ENCODE data around the gene ACVR2B. TPM values are rescaled to one million over a fixed set of nuclear protein-coding genes. Genes with fewer than 3 reads are reported as not detected.

The ACVR2B gene
- total and polyA plus RNA-seq, 2 experiments from 2014 or later, result 27.9 to 98.7 TPM

DNA sequence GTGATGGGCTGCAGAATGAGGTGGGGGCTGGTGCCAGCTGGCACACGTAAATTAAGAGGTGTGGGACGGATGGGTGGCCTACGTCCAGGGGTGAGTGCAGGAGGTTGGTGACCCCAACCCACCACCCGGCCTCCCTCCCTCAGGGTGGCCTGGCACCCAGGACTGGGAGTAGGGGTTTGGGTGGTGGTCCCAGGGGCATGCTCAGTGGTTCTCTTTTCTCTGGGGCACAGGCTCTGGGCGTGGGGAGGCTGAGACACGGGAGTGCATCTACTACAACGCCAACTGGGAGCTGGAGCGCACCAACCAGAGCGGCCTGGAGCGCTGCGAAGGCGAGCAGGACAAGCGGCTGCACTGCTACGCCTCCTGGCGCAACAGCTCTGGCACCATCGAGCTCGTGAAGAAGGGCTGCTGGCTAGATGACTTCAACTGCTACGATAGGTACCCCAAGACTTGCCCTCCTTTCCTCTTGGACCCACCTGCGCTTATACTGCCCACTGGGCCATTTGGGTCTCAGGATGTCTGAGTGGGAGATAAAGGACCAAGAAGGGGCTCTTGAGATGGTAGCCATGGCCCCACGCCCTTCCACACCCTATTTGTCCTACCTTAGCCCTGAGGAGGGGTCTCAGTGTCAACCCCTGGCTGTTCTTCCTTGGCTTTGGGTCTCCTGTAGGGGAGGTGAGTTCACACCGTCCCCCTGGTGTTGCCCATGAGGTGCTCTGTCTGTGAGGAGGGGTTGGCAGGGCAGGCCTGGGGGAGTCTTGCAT lies 23.5 kb downstream of the ACVR2B start (continued):
- TF ChIP-seq, protein P1, sequence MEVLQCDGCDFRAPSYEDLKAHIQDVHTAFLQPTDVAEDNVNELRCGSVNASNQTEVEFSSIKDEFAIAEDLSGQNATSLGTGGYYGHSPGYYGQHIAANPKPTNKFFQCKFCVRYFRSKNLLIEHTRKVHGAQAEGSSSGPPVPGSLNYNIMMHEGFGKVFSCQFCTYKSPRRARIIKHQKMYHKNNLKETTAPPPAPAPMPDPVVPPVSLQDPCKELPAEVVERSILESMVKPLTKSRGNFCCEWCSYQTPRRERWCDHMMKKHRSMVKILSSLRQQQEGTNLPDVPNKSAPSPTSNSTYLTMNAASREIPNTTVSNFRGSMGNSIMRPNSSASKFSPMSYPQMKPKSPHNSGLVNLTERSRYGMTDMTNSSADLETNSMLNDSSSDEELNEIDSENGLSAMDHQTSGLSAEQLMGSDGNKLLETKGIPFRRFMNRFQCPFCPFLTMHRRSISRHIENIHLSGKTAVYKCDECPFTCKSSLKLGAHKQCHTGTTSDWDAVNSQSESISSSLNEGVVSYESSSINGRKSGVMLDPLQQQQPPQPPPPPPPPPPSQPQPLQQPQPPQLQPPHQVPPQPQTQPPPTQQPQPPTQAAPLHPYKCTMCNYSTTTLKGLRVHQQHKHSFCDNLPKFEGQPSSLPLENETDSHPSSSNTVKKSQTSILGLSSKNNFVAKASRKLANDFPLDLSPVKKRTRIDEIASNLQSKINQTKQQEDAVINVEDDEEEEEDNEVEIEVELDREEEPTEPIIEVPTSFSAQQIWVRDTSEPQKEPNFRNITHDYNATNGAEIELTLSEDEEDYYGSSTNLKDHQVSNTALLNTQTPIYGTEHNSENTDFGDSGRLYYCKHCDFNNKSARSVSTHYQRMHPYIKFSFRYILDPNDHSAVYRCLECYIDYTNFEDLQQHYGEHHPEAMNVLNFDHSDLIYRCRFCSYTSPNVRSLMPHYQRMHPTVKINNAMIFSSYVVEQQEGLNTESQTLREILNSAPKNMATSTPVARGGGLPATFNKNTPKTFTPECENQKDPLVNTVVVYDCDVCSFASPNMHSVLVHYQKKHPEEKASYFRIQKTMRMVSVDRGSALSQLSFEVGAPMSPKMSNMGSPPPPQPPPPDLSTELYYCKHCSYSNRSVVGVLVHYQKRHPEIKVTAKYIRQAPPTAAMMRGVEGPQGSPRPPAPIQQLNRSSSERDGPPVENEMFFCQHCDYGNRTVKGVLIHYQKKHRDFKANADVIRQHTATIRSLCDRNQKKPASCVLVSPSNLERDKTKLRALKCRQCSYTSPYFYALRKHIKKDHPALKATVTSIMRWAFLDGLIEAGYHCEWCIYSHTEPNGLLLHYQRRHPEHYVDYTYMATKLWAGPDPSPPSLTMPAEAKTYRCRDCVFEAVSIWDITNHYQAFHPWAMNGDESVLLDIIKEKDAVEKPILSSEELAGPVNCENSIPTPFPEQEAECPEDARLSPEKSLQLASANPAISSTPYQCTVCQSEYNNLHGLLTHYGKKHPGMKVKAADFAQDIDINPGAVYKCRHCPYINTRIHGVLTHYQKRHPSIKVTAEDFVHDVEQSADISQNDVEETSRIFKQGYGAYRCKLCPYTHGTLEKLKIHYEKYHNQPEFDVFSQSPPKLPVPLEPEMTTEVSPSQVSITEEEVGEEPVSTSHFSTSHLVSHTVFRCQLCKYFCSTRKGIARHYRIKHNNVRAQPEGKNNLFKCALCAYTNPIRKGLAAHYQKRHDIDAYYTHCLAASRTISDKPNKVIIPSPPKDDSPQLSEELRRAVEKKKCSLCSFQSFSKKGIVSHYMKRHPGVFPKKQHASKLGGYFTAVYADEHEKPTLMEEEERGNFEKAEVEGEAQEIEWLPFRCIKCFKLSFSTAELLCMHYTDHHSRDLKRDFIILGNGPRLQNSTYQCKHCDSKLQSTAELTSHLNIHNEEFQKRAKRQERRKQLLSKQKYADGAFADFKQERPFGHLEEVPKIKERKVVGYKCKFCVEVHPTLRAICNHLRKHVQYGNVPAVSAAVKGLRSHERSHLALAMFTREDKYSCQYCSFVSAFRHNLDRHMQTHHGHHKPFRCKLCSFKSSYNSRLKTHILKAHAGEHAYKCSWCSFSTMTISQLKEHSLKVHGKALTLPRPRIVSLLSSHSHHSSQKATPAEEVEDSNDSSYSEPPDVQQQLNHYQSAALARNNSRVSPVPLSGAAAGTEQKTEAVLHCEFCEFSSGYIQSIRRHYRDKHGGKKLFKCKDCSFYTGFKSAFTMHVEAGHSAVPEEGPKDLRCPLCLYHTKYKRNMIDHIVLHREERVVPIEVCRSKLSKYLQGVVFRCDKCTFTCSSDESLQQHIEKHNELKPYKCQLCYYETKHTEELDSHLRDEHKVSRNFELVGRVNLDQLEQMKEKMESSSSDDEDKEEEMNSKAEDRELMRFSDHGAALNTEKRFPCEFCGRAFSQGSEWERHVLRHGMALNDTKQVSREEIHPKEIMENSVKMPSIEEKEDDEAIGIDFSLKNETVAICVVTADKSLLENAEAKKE (CRISPR knock-in tag; IDR thresholded peaks at IDR 0.05), result no peak
- TF ChIP-seq POLR2AphosphoS5 (IDR thresholded peaks at IDR 0.05; ENCODE audit: low read depth), result no peak

DNA sequence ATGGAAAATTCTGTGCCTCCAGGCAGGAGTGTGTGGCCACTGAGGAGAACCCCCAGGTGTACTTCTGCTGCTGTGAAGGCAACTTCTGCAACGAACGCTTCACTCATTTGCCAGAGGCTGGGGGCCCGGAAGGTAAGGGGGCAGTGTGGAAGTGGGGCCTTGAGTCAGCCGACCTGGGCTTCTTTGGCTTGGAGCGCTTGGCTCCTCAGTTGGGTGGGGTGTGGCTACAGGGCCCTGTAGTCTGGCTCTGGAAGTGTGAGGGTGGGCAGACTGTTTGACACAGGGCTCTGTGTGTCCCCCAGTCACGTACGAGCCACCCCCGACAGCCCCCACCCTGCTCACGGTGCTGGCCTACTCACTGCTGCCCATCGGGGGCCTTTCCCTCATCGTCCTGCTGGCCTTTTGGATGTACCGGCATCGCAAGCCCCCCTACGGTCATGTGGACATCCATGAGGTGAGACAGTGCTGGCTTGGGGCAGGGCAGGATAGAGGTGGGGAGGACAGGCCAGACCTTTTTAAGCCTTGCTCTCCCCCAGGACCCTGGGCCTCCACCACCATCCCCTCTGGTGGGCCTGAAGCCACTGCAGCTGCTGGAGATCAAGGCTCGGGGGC lies 24.3 kb downstream of the ACVR2B start:
- Histone ChIP-seq H2AFZ (no peak overlapping the region), H3K4me2 (no peak overlapping the region), H3F3A (replicated peaks; ENCODE audit: low read depth) (no peaks in the 10 kb centered on the region), H3K4me3 (no peak overlapping the region), H3K9me2 (ENCODE audit: insufficient read depth) (no peaks in the 10 kb centered on the region), H3K27me3 (ENCODE audit: insufficient read depth) (no peaks in the 10 kb centered on the region), H3K36me3 (ENCODE audit: insufficient read depth) (peaks cover 29% of the 10 kb centered on the region), H4K20me1 (replicated peaks; ENCODE audit: insufficient read depth) (peaks cover 17% of the 10 kb centered on the region), H3K27ac (ENCODE audit: low read depth) (no peak overlapping the region), H3K79me2 (replicated peaks; ENCODE audit: insufficient read depth) (peaks cover 49% of the 10 kb centered on the region), H3K4me1 (ENCODE audit: insufficient read depth) (no peaks in the 10 kb centered on the region)
- Mint-ChIP-seq H3K27ac (no peak overlapping the region), H3K27me3 (ENCODE audit: insufficient read depth, low read depth, poor library complexity) (peaks cover 4% of the 10 kb centered on the region), H3K4me1 (peaks cover 20% of the 10 kb centered on the region), H3K4me3 (no peak overlapping the region), H3K9me3 (peaks cover 4% of the 10 kb centered on the region; the same call in 2 of the 3 replicates), H3K36me3 (ENCODE audit: low read depth) (peaks cover 49% of the 10 kb centered on the region)
- TF ChIP-seq NANOG (IDR thresholded peaks at IDR 0.05; ENCODE audit: borderline replicate concordance) (no peak), ZNF331 (CRISPR knock-in tag; IDR thresholded peaks at IDR 0.05; ENCODE audit: low read depth) (no peak), CREB1 (CRISPR knock-in tag; IDR thresholded peaks at IDR 0.05; ENCODE audit: low read depth) (no peak), POLR2AphosphoS5 (IDR thresholded peaks at IDR 0.05; ENCODE audit: low read depth) (no peak)
- ATAC-seq (no peak), DNase-seq (ENCODE audit: low spot score) (no peak)
